Measurements from ENCODE around the gene TTC39C. TPM values are rescaled to one million over a fixed set of nuclear protein-coding genes. Genes with fewer than 3 reads are reported as not detected.
"Not testable (repeated sequence)": the region's sequence is repeated elsewhere in the genome, so short reads cannot be mapped to it uniquely, and the experiment has no call there.

The TTC39C gene
- total RNA-seq, 2 donors from 2014 or later: 37.4 to 44.6 TPM

- intact Hi-C loops (cut with DNase I): no loop called here
- DNase-seq (ENCODE audit: low spot score): no peak
These were observed 19.3 kb downstream of the TTC39C start for GRCh38 chr18:24033641-24034412.

GRCh38 chr18:24035316-24035715 lies 20.8 kb downstream of the TTC39C start:
- DNase-seq (ENCODE audit: low spot score): no peak
- intact Hi-C loops (cut with DNase I): loop anchor here in 1 of 2 donors (5.0 kb wide), 1 partner anchor 42 kb away; no protein-coding TSS in a partner anchor

- intact Hi-C loops (cut with DNase I): loop anchor here in 1 of 2 donors (5.0 kb wide), 1 partner anchor 38 kb away; no protein-coding TSS in a partner anchor
- no peak for DNase-seq (ENCODE audit: low spot score)
These were observed 25.1 kb downstream of the TTC39C start for GRCh38 chr18:24039671-24040070.

GRCh38 chr18:24041691-24042090 lies 27.1 kb downstream of the TTC39C start:
- no peak for DNase-seq (ENCODE audit: low spot score)
- intact Hi-C loops (cut with DNase I): no loop called here

- no peak for DNase-seq (ENCODE audit: low spot score)
- intact Hi-C loops (cut with DNase I): no loop called here
These were observed 28.8 kb downstream of the TTC39C start for GRCh38 chr18:24043403-24043802.

- DNase-seq (ENCODE audit: low spot score): no peak
- intact Hi-C loops (cut with DNase I): no loop called here
These were observed 33.7 kb downstream of the TTC39C start for GRCh38 chr18:24048261-24048660.

GRCh38 chr18:24049142-24049541 lies 34.6 kb downstream of the TTC39C start:
- intact Hi-C loops (cut with DNase I): no loop called here
- DNase-seq (ENCODE audit: low spot score): no peak

- intact Hi-C loops (cut with DNase I): no loop called here
- no peak for DNase-seq (ENCODE audit: low spot score)
These were observed 36.7 kb downstream of the TTC39C start for GRCh38 chr18:24051031-24051947.

- no peak for DNase-seq (ENCODE audit: low spot score)
- intact Hi-C loops (cut with DNase I): no loop called here
These were observed 37.5 kb downstream of the TTC39C start for GRCh38 chr18:24052053-24052452.

GRCh38 chr18:24053211-24053610 lies 38.7 kb downstream of the TTC39C start:
- DNase-seq (ENCODE audit: low spot score): no peak
- intact Hi-C loops (cut with DNase I): no loop called here

- intact Hi-C loops (cut with DNase I): no loop called here
- no peak for DNase-seq (ENCODE audit: low spot score)
These were observed 39.6 kb downstream of the TTC39C start for GRCh38 chr18:24054130-24054529.

GRCh38 chr18:24055009-24055804 lies 40.7 kb downstream of the TTC39C start:
- DNase-seq (ENCODE audit: low spot score): no peak
- intact Hi-C loops (cut with DNase I): no loop called here

GRCh38 chr18:24055878-24056277 lies 41.3 kb downstream of the TTC39C start:
- DNase-seq (ENCODE audit: low spot score): no peak
- intact Hi-C loops (cut with DNase I): no loop called here

- intact Hi-C loops (cut with DNase I): no loop called here
- no peak for DNase-seq (ENCODE audit: low spot score)
These were observed 42.0 kb downstream of the TTC39C start for GRCh38 chr18:24056506-24056905.

GRCh38 chr18:24057804-24058203 lies 43.2 kb downstream of the TTC39C start:
- no peak for DNase-seq (ENCODE audit: low spot score)
- intact Hi-C loops (cut with DNase I): no loop called here

- intact Hi-C loops (cut with DNase I); DNase-seq (ENCODE audit: low spot score): not testable (repeated sequence)
These were observed 44.8 kb downstream of the TTC39C start for GRCh38 chr18:24059385-24059784.

GRCh38 chr18:24060644-24061043 lies 46.1 kb downstream of the TTC39C start:
- intact Hi-C loops (cut with DNase I): no loop called here
- DNase-seq (ENCODE audit: low spot score): no peak

- no peak for DNase-seq (ENCODE audit: low spot score)
- intact Hi-C loops (cut with DNase I): no loop called here
These were observed 48.7 kb downstream of the TTC39C start for GRCh38 chr18:24063121-24063731.

All from posterior vena cava (tissue), 2 donors.